H9 (cell line): Measurements from ENCODE around the gene VPS25. TPM values are rescaled to one million over a fixed set of nuclear protein-coding genes. Genes with fewer than 3 reads are reported as not detected.

Source experiments
- DNase-seq: peaks from one replicate; pipeline ENCODE4 v3.0.0-alpha.2; 2017
- H2AFZ ChIP-seq: one replicate; pipeline ENCODE4 v1.6.1; 2013; ENCODE audit warnings: mild to moderate bottlenecking, low read length, control low read depth, moderate library complexity
- H2AK5ac ChIP-seq: 2 replicates; pipeline ENCODE4 v1.6.1; 2013; ENCODE audit warnings: low read length, control low read depth, mixed read lengths; ENCODE audit not compliant: insufficient read length
- H2BK120ac ChIP-seq: one replicate; pipeline ENCODE4 v1.6.1; 2013; ENCODE audit warnings: low read depth, mild to moderate bottlenecking, low read length, control low read depth, inconsistent platforms; ENCODE audit not compliant: poor library complexity, severe bottlenecking
- H2BK12ac ChIP-seq: 2 replicates; pipeline ENCODE4 v1.6.1; 2013; ENCODE audit warnings: low read length, control low read depth, mixed read lengths, low read depth; ENCODE audit not compliant: insufficient read length
- H2BK15ac ChIP-seq: 2 replicates; pipeline ENCODE4 v1.6.1; 2013; ENCODE audit warnings: low read depth, low read length, control low read depth
- H2BK20ac ChIP-seq: one replicate; pipeline ENCODE4 v1.6.1; 2013; ENCODE audit warnings: low read depth, mild to moderate bottlenecking, low read length, control low read depth, inconsistent platforms; ENCODE audit not compliant: poor library complexity, severe bottlenecking
- H2BK5ac ChIP-seq: 2 replicates; pipeline ENCODE4 v1.6.1; 2013; ENCODE audit warnings: low read length, control low read depth, mixed read lengths; ENCODE audit not compliant: insufficient read length
- H3K14ac ChIP-seq: 2 replicates; pipeline ENCODE4 v1.6.1; 2013; ENCODE audit warnings: low read length, control low read depth; ENCODE audit not compliant: insufficient read depth
- H3K18ac ChIP-seq: 2 replicates; pipeline ENCODE4 v1.6.1; 2013; ENCODE audit warnings: low read depth, mild to moderate bottlenecking, mixed read lengths, low read length, control low read depth; ENCODE audit not compliant: insufficient read length
- H3K23ac ChIP-seq: 2 replicates; pipeline ENCODE4 v1.6.1; 2013; ENCODE audit warnings: low read length, control low read depth, mixed read lengths, low read depth; ENCODE audit not compliant: insufficient read length
- H3K23me2 ChIP-seq: 2 replicates; pipeline ENCODE4 v1.6.1; 2013; ENCODE audit warnings: low read depth, mild to moderate bottlenecking, mixed read lengths, low read length, control low read depth; ENCODE audit not compliant: insufficient read length, poor library complexity, severe bottlenecking
- H3K27ac ChIP-seq: 2 replicates; pipeline ENCODE4 v1.5.1; 2013; ENCODE audit warnings: low read length, control low read depth, mixed read lengths, low read depth; ENCODE audit not compliant: insufficient read length
- H3K27me3 ChIP-seq: 2 replicates; pipeline ENCODE4 v1.6.1; 2013; ENCODE audit warnings: low read length, control low read depth, inconsistent platforms; ENCODE audit not compliant: insufficient read depth
- H3K4ac ChIP-seq: 2 replicates; pipeline ENCODE4 v1.6.1; 2013; ENCODE audit warnings: low read depth, mild to moderate bottlenecking, control low read depth, inconsistent platforms, low read length, moderate library complexity
- H3K4me1 ChIP-seq: 2 replicates; pipeline ENCODE4 v1.6.1; 2013; ENCODE audit warnings: low read length, control low read depth, inconsistent platforms; ENCODE audit not compliant: insufficient read depth
- H3K4me2 ChIP-seq: 2 replicates; pipeline ENCODE4 v1.6.1; 2013; ENCODE audit warnings: low read length, control low read depth, mixed read lengths; ENCODE audit not compliant: insufficient read length, insufficient read depth
- H3K56ac ChIP-seq: 2 replicates; pipeline ENCODE4 v1.6.1; 2013; ENCODE audit warnings: low read depth, mild to moderate bottlenecking, mixed read lengths, low read length, control low read depth; ENCODE audit not compliant: insufficient read length
- H3K79me1 ChIP-seq: 2 replicates; pipeline ENCODE4 v1.6.1; 2013; ENCODE audit warnings: low read depth, mild to moderate bottlenecking, moderate library complexity, low read length, control low read depth, inconsistent platforms; ENCODE audit not compliant: insufficient read depth, poor library complexity, severe bottlenecking
- H3K79me2 ChIP-seq: 2 replicates; pipeline ENCODE4 v1.6.1; 2013; ENCODE audit warnings: low read length, control low read depth, inconsistent platforms; ENCODE audit not compliant: insufficient read depth
- H3K9ac ChIP-seq: 2 replicates; pipeline ENCODE4 v1.6.1; 2013; ENCODE audit warnings: low read length, control low read depth, mixed read lengths; ENCODE audit not compliant: insufficient read length; ENCODE audit errors: extremely low read depth
- H3K9me3 ChIP-seq: one replicate; pipeline ENCODE4 v1.6.1; 2013; ENCODE audit warnings: low read depth, low read length, inconsistent platforms; ENCODE audit not compliant: control insufficient read depth
- H3T11ph ChIP-seq: one replicate; pipeline ENCODE4 v1.6.1; 2013; ENCODE audit warnings: mild to moderate bottlenecking, low read length, control low read depth, inconsistent platforms
- H4K20me1 ChIP-seq: one replicate; pipeline ENCODE4 v1.6.1; 2013; ENCODE audit not compliant: control insufficient read depth, insufficient read length, insufficient read depth
- H4K5ac ChIP-seq: 2 replicates; pipeline ENCODE4 v1.6.1; 2013; ENCODE audit warnings: low read depth, mild to moderate bottlenecking, mixed read lengths, low read length, control low read depth; ENCODE audit not compliant: insufficient read length
- H4K8ac ChIP-seq: replicated peaks from 2 replicates; pipeline ENCODE4 v1.6.1; 2013; ENCODE audit warnings: low read length, control low read depth, mixed read lengths, low read depth; ENCODE audit not compliant: insufficient read length
- H4K91ac ChIP-seq: 2 replicates; pipeline ENCODE4 v1.6.1; 2013; ENCODE audit warnings: low read depth, mild to moderate bottlenecking, moderate library complexity, mixed read lengths, low read length, control low read depth; ENCODE audit not compliant: insufficient read length
- H3K27ac Mint-ChIP-seq, 3 experiments: 2 replicates in 2 of 3; 3 replicates in 1 of 3; pipeline ENCODE4 v1.8.0; 2020 to 2021; ENCODE audit warnings: mixed read lengths in 3 of 3, mild to moderate bottlenecking in 1 of 3, moderate library complexity in 1 of 3
- H3K27me3 Mint-ChIP-seq: 2 replicates; pipeline ENCODE4 v1.8.0; 2021; ENCODE audit warnings: low read depth, mild to moderate bottlenecking, moderate library complexity, mixed read lengths
- H3K36me3 Mint-ChIP-seq, 3 experiments: 2 replicates in 2 of 3; 3 replicates in 1 of 3; pipeline ENCODE4 v1.8.0; 2020 to 2021; ENCODE audit warnings: low read depth in 3 of 3, mixed read lengths in 3 of 3; ENCODE audit not compliant: insufficient read depth in 1 of 3
- H3K4me1 Mint-ChIP-seq, 2 experiments: 2 replicates each; pipeline ENCODE4 v1.8.0; 2020; ENCODE audit warnings: mixed read lengths in 2 of 2
- H3K4me3 Mint-ChIP-seq, 2 experiments: 2 replicates in 1 of 2; 3 replicates in 1 of 2; pipeline ENCODE4 v1.8.0; 2020 to 2021; ENCODE audit warnings: mild to moderate bottlenecking in 2 of 2, mixed read lengths in 2 of 2, moderate library complexity in 1 of 2
- H3K9me3 Mint-ChIP-seq, 2 experiments: 2 replicates in 1 of 2; 3 replicates in 1 of 2; pipeline ENCODE4 v1.8.0; 2020; ENCODE audit warnings: mild to moderate bottlenecking in 2 of 2, mixed read lengths in 2 of 2, moderate library complexity in 1 of 2
- WGBS: extraction: QIAGEN DNeasy Blood & Tissue Kit; methylation state at CpG from one replicate; pipeline ENCODE4 v1.1.7; 2013; ENCODE audit warnings: missing lambda C conversion rate, low lambda C conversion rate, mixed read lengths; ENCODE audit not compliant: insufficient read length; ENCODE audit errors: extremely low coverage; 5-methylcytosine and 5-hydroxymethylcytosine counted together
- total RNA-seq: library from RNA; stranded (reverse); gene quantifications from 2 replicates; pipeline ENCODE4 v1.2.1, GENCODE V29; 2021
- TF ChIP-seq, protein P1 (sequence below): fragments of 200-600 bp; sonication (generic); conservative IDR thresholded peaks from 3 replicates; pipeline ENCODE4 v1.8.0; 2021; ENCODE audit warnings: antibody characterized with exemption, mild to moderate bottlenecking

The VPS25 gene
- total RNA-seq, 1 experiment from 2014 or later, result 113 TPM

DNA sequence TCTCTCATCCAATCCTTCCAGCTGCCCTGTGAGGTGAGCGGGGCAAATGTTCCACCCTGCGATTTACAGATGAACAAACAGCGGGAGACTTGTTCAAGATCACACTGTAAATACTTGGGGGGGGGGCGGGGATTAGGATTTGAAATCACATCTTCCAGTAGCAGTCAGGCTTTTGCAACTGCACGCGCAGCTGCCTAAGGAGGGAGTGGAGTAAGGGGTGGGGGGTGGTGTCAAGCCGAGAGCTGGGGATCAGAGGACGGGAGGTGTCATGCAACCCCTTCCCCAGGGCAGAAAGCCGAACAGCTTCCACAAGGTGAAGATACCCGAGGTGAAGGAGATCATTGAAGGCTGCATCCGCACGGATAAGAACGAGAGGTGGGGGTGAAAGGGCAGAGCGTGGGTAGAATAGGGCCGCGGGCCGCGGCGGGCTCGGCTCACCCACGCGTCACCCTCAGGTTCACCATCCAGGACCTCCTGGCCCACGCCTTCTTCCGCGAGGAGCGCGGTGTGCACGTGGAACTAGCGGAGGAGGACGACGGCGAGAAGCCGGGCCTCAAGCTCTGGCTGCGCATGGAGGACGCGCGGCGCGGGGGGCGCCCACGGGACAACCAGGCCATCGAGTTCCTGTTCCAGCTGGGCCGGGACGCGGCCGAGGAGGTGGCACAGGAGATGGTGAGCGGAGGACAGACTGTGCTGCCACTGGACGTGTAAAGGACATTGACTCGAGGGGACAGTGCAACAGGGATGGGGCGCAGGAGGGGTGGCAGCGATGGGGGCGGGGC, 11.8 kb downstream of the VPS25 start:
- no peak overlapping the region for H3K4ac ChIP-seq
- H2BK15ac ChIP-seq, result no peak overlapping the region
- no peak overlapping the region for H3K4me3 Mint-ChIP-seq
- H3K36me3 Mint-ChIP-seq, result no peaks in the 10 kb centered on the region; a peak in 2 of 7 replicates
- no peak overlapping the region for H4K5ac ChIP-seq
- no peaks in the 10 kb centered on the region for H4K20me1 ChIP-seq
- no peak overlapping the region for H3K27ac Mint-ChIP-seq
- H3K9me3 Mint-ChIP-seq, result no peaks in the 10 kb centered on the region
- no CpG with 5 or more reads among the region's 52 CpGs for WGBS
- no peak overlapping the region for H2AK5ac ChIP-seq
- H2BK12ac ChIP-seq, result no peak overlapping the region
- no peak overlapping the region for H3K18ac ChIP-seq
- H3K14ac ChIP-seq, result no peak overlapping the region
- no peak overlapping the region for H2AFZ ChIP-seq
- H2BK5ac ChIP-seq, result no peak overlapping the region
- H3K79me1 ChIP-seq, result no peaks in the 10 kb centered on the region
- no peaks in the 10 kb centered on the region for H3K9me3 ChIP-seq
- TF ChIP-seq, protein P1, sequence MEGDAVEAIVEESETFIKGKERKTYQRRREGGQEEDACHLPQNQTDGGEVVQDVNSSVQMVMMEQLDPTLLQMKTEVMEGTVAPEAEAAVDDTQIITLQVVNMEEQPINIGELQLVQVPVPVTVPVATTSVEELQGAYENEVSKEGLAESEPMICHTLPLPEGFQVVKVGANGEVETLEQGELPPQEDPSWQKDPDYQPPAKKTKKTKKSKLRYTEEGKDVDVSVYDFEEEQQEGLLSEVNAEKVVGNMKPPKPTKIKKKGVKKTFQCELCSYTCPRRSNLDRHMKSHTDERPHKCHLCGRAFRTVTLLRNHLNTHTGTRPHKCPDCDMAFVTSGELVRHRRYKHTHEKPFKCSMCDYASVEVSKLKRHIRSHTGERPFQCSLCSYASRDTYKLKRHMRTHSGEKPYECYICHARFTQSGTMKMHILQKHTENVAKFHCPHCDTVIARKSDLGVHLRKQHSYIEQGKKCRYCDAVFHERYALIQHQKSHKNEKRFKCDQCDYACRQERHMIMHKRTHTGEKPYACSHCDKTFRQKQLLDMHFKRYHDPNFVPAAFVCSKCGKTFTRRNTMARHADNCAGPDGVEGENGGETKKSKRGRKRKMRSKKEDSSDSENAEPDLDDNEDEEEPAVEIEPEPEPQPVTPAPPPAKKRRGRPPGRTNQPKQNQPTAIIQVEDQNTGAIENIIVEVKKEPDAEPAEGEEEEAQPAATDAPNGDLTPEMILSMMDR, result no peak
- H3K27me3 ChIP-seq, result peaks cover 10% of the 10 kb centered on the region; the same call in 1 of the 2 replicates
- H3T11ph ChIP-seq, result no peak overlapping the region
- H4K8ac ChIP-seq, result no peak overlapping the region
- no peak overlapping the region for H4K91ac ChIP-seq
- peaks cover 15 to 17% of the 10 kb centered on the region in 2 experiments for H3K4me1 Mint-ChIP-seq
- no peaks in the 10 kb centered on the region for H3K4me1 ChIP-seq
- no peak overlapping the region for H3K27ac ChIP-seq
- peaks cover 8% of the 10 kb centered on the region for H3K23me2 ChIP-seq
- no peaks in the 10 kb centered on the region for H3K79me2 ChIP-seq
- no peak overlapping the region for H2BK20ac ChIP-seq
- no peak overlapping the region for H3K4me2 ChIP-seq
- peak; percentile 40 for DNase-seq
- H3K9ac ChIP-seq, result no peak overlapping the region
- no peak overlapping the region for H3K23ac ChIP-seq
- H3K27me3 Mint-ChIP-seq, result peaks cover 28% of the 10 kb centered on the region
- no peak overlapping the region for H3K56ac ChIP-seq
- H2BK120ac ChIP-seq, result no peak overlapping the region
